GM12878 (cell line): ENCODE results near the gene TMCO6. TPM values are rescaled to one million over a fixed set of nuclear protein-coding genes. Genes with fewer than 3 reads are reported as not detected.

Experiments
- ATAC-seq: fragments of 200-7000 bp; cut with Tn5 transposase; 3 replicates; pipeline ENCODE4 v1.9.1; 2020; ENCODE audit warnings: mild to moderate bottlenecking, moderate library complexity
- BruUV-seq: library from RNA; stranded (reverse); fragments of 400-500 nt; replicated peaks from 2 replicates; lab custom pipeline; 2021; lab: Mats Ljungman, UMichigan
- CTCF ChIA-PET: fragments of 300-600 bp; sonication (Branson Sonifier 250); formaldehyde crosslinking; extraction: SDS; loops from one replicate; lab custom pipeline; 2021; ENCODE audit warnings: inconsistent platforms; lab: Yijun Ruan, JAX
- POLR2A ChIA-PET: fragments of 350-600 bp; formaldehyde crosslinking; extraction: SDS; loops from one replicate; lab custom pipeline; 2021; ENCODE audit warnings: inconsistent platforms; lab: Charles Lee
- RAD21 ChIA-PET: fragments of 300-600 bp; sonication (Branson Sonifier 250); formaldehyde crosslinking; loops from one replicate; lab custom pipeline; 2023; ENCODE audit warnings: antibody characterized with exemption; ENCODE audit not compliant: unreplicated experiment; lab: Charles Lee
- SMC1A ChIA-PET: fragments of 300-600 bp; sonication (Branson Sonifier 250); formaldehyde crosslinking; loops from one replicate; lab custom pipeline; 2023; ENCODE audit not compliant: unreplicated experiment, uncharacterized antibody; lab: Charles Lee
- DNase-seq: peaks from one replicate; pipeline ENCODE4 v3.0.0-alpha.2; 2011; ENCODE audit warnings: low read depth, low spot score
- FAIRE-seq: peaks from 3 replicates; lab custom pipeline; 2011; peaks lifted over from hg19 to GRCh38; lab: Jason Lieb, UNC
- H2AFZ ChIP-seq: 2 replicates; pipeline ENCODE4 v1.6.0; 2011; ENCODE audit warnings: low read depth, low read length, control low read depth; ENCODE audit not compliant: control insufficient read depth
- H3K27ac ChIP-seq: 2 replicates; pipeline ENCODE4 v1.5.1; 2011; ENCODE audit warnings: control low read depth; ENCODE audit not compliant: control insufficient read depth, insufficient read depth
- H3K27me3 ChIP-seq, 2 experiments: replicated peaks in 1 of 2; 2 replicates each; pipeline versions ENCODE4 v1.6.0 to v1.6.1; 2011; ENCODE audit warnings: low read length in 1 of 2; ENCODE audit not compliant: control insufficient read depth in 2 of 2, insufficient read depth in 2 of 2
- H3K36me3 ChIP-seq, 2 experiments: 2 replicates each; pipeline ENCODE4 v1.5.1; 2011; ENCODE audit warnings: low read length in 1 of 2; ENCODE audit not compliant: control insufficient read depth in 2 of 2, insufficient read depth in 2 of 2
- H3K4me1 ChIP-seq: 2 replicates; pipeline ENCODE4 v1.6.1; 2011; ENCODE audit warnings: mild to moderate bottlenecking, low read length, moderate library complexity, mixed read lengths; ENCODE audit not compliant: control insufficient read depth, insufficient read depth
- H3K4me2 ChIP-seq: 2 replicates; pipeline ENCODE4 v1.6.0; 2011; ENCODE audit warnings: control low read depth; ENCODE audit not compliant: control insufficient read depth, insufficient read depth
- H3K4me3 ChIP-seq: fragments of 200-600 bp; sonication (generic); 2 replicates; pipeline ENCODE4 v1.5.1; 2016
- H3K79me2 ChIP-seq: 2 replicates; pipeline ENCODE4 v1.6.0; 2011; ENCODE audit warnings: low read length; ENCODE audit not compliant: control insufficient read depth, insufficient read depth
- H3K9ac ChIP-seq: 2 replicates; pipeline ENCODE4 v1.8.0; 2011; ENCODE audit warnings: low read length, control low read depth, mixed read lengths; ENCODE audit not compliant: control insufficient read depth, insufficient read depth
- H3K9me3 ChIP-seq: replicated peaks from 3 replicates; pipeline ENCODE4 v1.5.1; 2011; ENCODE audit warnings: mild to moderate bottlenecking, low read length; ENCODE audit not compliant: control insufficient read depth, insufficient read depth
- H4K20me1 ChIP-seq: 2 replicates; pipeline ENCODE4 v1.6.0; 2011; ENCODE audit not compliant: control insufficient read depth, insufficient read depth
- ATF3 ChIP-seq: IDR thresholded peaks from 2 replicates; pipeline ENCODE4 v1.6.1; 2011; ENCODE audit warnings: low read depth, mild to moderate bottlenecking, low read length, moderate library complexity, borderline replicate concordance; ENCODE audit errors: extremely low read depth
- BCLAF1 ChIP-seq: fragments of 450-650 bp; IDR thresholded peaks from 2 replicates; pipeline ENCODE4 v1.6.1; 2017; ENCODE audit warnings: antibody characterized with exemption, mild to moderate bottlenecking, moderate library complexity
- CHD4 ChIP-seq: fragments of 200-600 bp; sonication (generic); IDR thresholded peaks from 2 replicates; pipeline ENCODE4 v1.6.1; 2016; ENCODE audit warnings: mild to moderate bottlenecking
- FOXK2 ChIP-seq: fragments of 450-650 bp; IDR thresholded peaks from 2 replicates; pipeline ENCODE4 v1.6.1; 2017; ENCODE audit warnings: mild to moderate bottlenecking, moderate library complexity
- IRF3 ChIP-seq: fragments of 450-650 bp; IDR thresholded peaks from 2 replicates; pipeline ENCODE4 v1.6.1; 2014; ENCODE audit warnings: mild to moderate bottlenecking
- JUNB ChIP-seq: IDR thresholded peaks from 2 replicates; pipeline ENCODE4 v1.6.1; 2016; ENCODE audit warnings: antibody characterized with exemption, mild to moderate bottlenecking
- KDM1A ChIP-seq: fragments of 200-600 bp; sonication (generic); IDR thresholded peaks from 2 replicates; pipeline ENCODE4 v1.6.1; 2016; ENCODE audit warnings: borderline replicate concordance
- LARP7 ChIP-seq: fragments of 450-650 bp; IDR thresholded peaks from 2 replicates; pipeline ENCODE4 v1.6.1; 2017; ENCODE audit warnings: mild to moderate bottlenecking
- NR2C2 ChIP-seq: IDR thresholded peaks from 2 replicates; pipeline ENCODE4 v1.6.1; 2011; ENCODE audit warnings: borderline replicate concordance, low read depth; ENCODE audit not compliant: control insufficient read depth, insufficient read length
- POLR2A ChIP-seq: IDR thresholded peaks from 2 replicates; pipeline ENCODE4 v1.6.1; 2011; ENCODE audit warnings: low read depth, mild to moderate bottlenecking, low read length
- SMAD5 ChIP-seq: IDR thresholded peaks from 2 replicates; pipeline ENCODE4 v1.6.1; 2016; ENCODE audit warnings: antibody characterized with exemption, low read depth
- YY1 ChIP-seq: IDR thresholded peaks from 2 replicates; pipeline ENCODE4 v1.6.1; 2011; ENCODE audit warnings: low read depth, mild to moderate bottlenecking, low read length
- ZNF622 ChIP-seq: fragments of 450-650 bp; IDR thresholded peaks from 2 replicates; pipeline ENCODE4 v1.6.1; 2017; ENCODE audit warnings: mild to moderate bottlenecking, inconsistent platforms
- ZSCAN29 ChIP-seq: fragments of 450-650 bp; IDR thresholded peaks from 2 replicates; pipeline ENCODE4 v1.6.1; 2017; ENCODE audit warnings: mild to moderate bottlenecking, moderate library complexity
- WGBS: methylation state at CpG from one replicate; pipeline ENCODE4 v1.1.6; 2016; ENCODE audit warnings: low lambda C conversion rate; ENCODE audit not compliant: insufficient replicate concordance, insufficient coverage; ENCODE audit errors: missing lambda C conversion rate; 5-methylcytosine and 5-hydroxymethylcytosine counted together
- in situ Hi-C: fragments of 300-500 bp; cut with MboI; formaldehyde crosslinking; loops from 9 replicates; pipeline ENCODE4 v1.14.3; 2018; ENCODE audit warnings: mixed read lengths
- intact Hi-C: fragments of 100-400 bp; cut with micrococcal nuclease; formaldehyde crosslinking; loops from one replicate; pipeline ENCODE4 v1.14.2; 2022; ENCODE audit not compliant: unreplicated experiment
- polyA plus RNA-seq, 11 experiments: library from polyadenylated mRNA; depleted of rRNA in 4 of 11; unstranded in 6 of 11; stranded (reverse) in 5 of 11; fragments of >200 nt; fragmentation: Nextera tagmentation in 4 of 11; fragmentation: Illumina TruSeq in 1 of 11; extraction: Ambion mirVana in 4 of 11; extraction: Trizol in 1 of 11; gene quantifications; 1 replicate in 1 of 11; 2 replicates in 10 of 11; pipeline versions ENCODE4 v1.2.1 to v1.2.3, GENCODE V29; 2011 to 2016; ENCODE audit warnings: inconsistent platforms in 2 of 11, missing spikeins in 2 of 11, low read depth in 1 of 11
- total RNA-seq, 4 experiments: library from RNA; depleted of rRNA in 3 of 4; stranded (reverse); fragments of >200 nt in 3 of 4; fragmentation: Illumina TruSeq in 1 of 4; extraction: Trizol in 1 of 4; gene quantifications; 2 replicates each; pipeline versions ENCODE4 v1.2.1 to v1.2.3, GENCODE V29; 2013 to 2021

The TMCO6 gene
- total and polyA plus RNA-seq, 10 of the 15 experiments (the other 5 are each of a cell fraction or from before 2014, with no cell fraction given), result 4.1 to 21.6 (median 11.7) TPM

GRCh38 chr5:140673187-140673976 lies 34.1 kb downstream of the TMCO6 start, which contains the start of gene DND1:
DND1 (minus strand) TSS chr5:140673576; CDS start chr5:140673542, 34 bp downstream.
- ATAC-seq (no peak), DNase-seq (no peak), FAIRE-seq (no peak)
- no peaks in the 10 kb centered on the region for H3K27me3 ChIP-seq
- no peak within 1 kb of the TSS for H2AFZ ChIP-seq
- CTCF ChIA-PET, result no interaction called here
- no peaks in the 10 kb centered on the region for H3K9me3 ChIP-seq
- H3K36me3 ChIP-seq, result peaks cover 34 to 38% of the 10 kb centered on the region in 2 experiments
- intact Hi-C loops, result no loop called here
- no peak within 1 kb of the TSS for H3K27ac ChIP-seq
- no peaks in the 10 kb centered on the region; the same call in 1 of the 2 replicates for H4K20me1 ChIP-seq
- no peak within 1 kb of the TSS for H3K9ac ChIP-seq
- no TSS peak for BruUV-seq
- no peak within 1 kb of the TSS for H3K4me3 ChIP-seq
- no peak within 1 kb of the TSS for H3K4me2 ChIP-seq
- RAD21 ChIA-PET, result no interaction called here
- no peaks in the 10 kb centered on the region for H3K79me2 ChIP-seq
- WGBS, result 98% methylated on average over 38 of the region's 45 CpGs
- in situ Hi-C loops, result no loop called here
- SMC1A ChIA-PET, result no interaction called here
- no peaks in the 10 kb centered on the region for H3K4me1 ChIP-seq
- POLR2A ChIA-PET, result no interaction called here
- no peak for TF ChIP-seq ZNF622
- TF ChIP-seq POLR2A, result peak; percentile 53

- BruUV-seq, result TSS peak; percentile 70
- Histone ChIP-seq H3K27me3 (no peaks in the 10 kb centered on the region), H3K4me1 (no peaks in the 10 kb centered on the region), H3K79me2 (no peaks in the 10 kb centered on the region), H3K9me3 (no peaks in the 10 kb centered on the region), H3K27ac (no peak overlapping the region), H3K4me2 (no peak overlapping the region), H3K36me3 (peaks cover 28 to 31% of the 10 kb centered on the region in 2 experiments), H4K20me1 (no peaks in the 10 kb centered on the region; the same call in 1 of the 2 replicates), H2AFZ (no peak overlapping the region), H3K4me3 (no peak overlapping the region), H3K9ac (no peak overlapping the region)
- in situ Hi-C loops (no loop called here), intact Hi-C loops (no loop called here)
- 66% methylated on average over 2 of the region's 2 CpGs for WGBS
- SMC1A ChIA-PET, result no interaction called here
- CTCF ChIA-PET, result interaction anchor here (1.1 to 1.5 kb wide), 2 partner anchors 10 to 302 kb away, joined by 3 to 5 read pairs; partner anchors contain the start of gene WDR55
- POLR2A ChIA-PET, result interaction anchor here (1.1 kb wide), 1 partner anchor 9 kb away, joined by 3 read pairs; no protein-coding TSS in a partner anchor
- RAD21 ChIA-PET, result interaction anchor here (0.8 kb wide), 1 partner anchor 46 kb away, joined by 3 read pairs; no protein-coding TSS in a partner anchor
- ATAC-seq, result no peak; the same call in 2 of the 3 replicates
- FAIRE-seq, result no peak
- no peak for DNase-seq
- no peak for TF ChIP-seq CHD4
- TF ChIP-seq IRF3, result no peak
- TF ChIP-seq NR2C2, result no peak
- TF ChIP-seq ATF3, result no peak
- no peak for TF ChIP-seq BCLAF1
- TF ChIP-seq SMAD5, result no peak
- TF ChIP-seq LARP7, result no peak
- TF ChIP-seq YY1, result no peak
- no peak for TF ChIP-seq KDM1A
- no peak for TF ChIP-seq FOXK2
- TF ChIP-seq ZSCAN29, result no peak
- no peak for TF ChIP-seq JUNB
These were observed 35.0 kb downstream of the TMCO6 start for GRCh38 chr5:140674211-140674610.
